Vagina (tissue), 2 donors: ENCODE measurements around the gene F2RL3.

ENCODE experiments used
- CTCF ChIP-seq, 3 experiments: fragments of 450-650 bp in 2 of 3; fragments of 200-600 bp in 1 of 3; sonication (generic) in 1 of 3; IDR thresholded peaks; one replicate each; pipeline ENCODE4 v1.5.1; 2017 to 2019; ENCODE audit warnings: antibody characterized with exemption in 3 of 3, mild to moderate bottlenecking in 2 of 3, moderate library complexity in 2 of 3
- POLR2A ChIP-seq, 2 donors: fragments of 450-650 bp; IDR thresholded peaks; one replicate each; pipeline ENCODE4 v1.6.1; 2017; ENCODE audit warnings: antibody characterized with exemption in 2 of 2, mild to moderate bottlenecking in 2 of 2, moderate library complexity in 2 of 2

DNA sequence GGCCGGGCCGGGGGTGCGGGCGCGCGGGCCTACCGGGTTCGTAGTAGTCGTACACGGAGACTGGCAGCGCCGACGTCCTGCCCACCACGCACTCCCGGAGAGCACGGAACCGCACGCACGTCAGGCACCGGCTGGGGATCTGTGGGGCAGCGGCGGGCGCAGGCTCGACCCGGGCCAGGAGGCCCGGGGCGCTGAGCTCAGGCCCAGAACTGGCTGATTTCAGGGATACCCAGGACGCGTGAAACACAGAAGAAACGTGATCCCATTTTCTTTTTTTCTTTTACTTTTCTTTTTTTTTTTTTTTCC lies 9.0 kb downstream of the F2RL3 start:
- TF ChIP-seq CTCF (IDR thresholded peaks at IDR 0.05) (no peak), POLR2A (IDR thresholded peaks at IDR 0.05) (no peak)
